ENCODE measurements around the gene SEMA4G.

GRCh38 chr10:100989088-100989487 lies 19.8 kb downstream of the SEMA4G start:
- TF ChIP-seq POLR2A (IDR thresholded peaks at IDR 0.05; ENCODE audit: low read length), result no peak
- no peak for TF ChIP-seq MAZ (IDR thresholded peaks at IDR 0.05; ENCODE audit: borderline replicate concordance, low read depth, low read length)
- TF ChIP-seq POLR2AphosphoS2 (conservative IDR thresholded peaks at IDR 0.05; ENCODE audit: low read length), result no peak
- TF ChIP-seq, protein P1, sequence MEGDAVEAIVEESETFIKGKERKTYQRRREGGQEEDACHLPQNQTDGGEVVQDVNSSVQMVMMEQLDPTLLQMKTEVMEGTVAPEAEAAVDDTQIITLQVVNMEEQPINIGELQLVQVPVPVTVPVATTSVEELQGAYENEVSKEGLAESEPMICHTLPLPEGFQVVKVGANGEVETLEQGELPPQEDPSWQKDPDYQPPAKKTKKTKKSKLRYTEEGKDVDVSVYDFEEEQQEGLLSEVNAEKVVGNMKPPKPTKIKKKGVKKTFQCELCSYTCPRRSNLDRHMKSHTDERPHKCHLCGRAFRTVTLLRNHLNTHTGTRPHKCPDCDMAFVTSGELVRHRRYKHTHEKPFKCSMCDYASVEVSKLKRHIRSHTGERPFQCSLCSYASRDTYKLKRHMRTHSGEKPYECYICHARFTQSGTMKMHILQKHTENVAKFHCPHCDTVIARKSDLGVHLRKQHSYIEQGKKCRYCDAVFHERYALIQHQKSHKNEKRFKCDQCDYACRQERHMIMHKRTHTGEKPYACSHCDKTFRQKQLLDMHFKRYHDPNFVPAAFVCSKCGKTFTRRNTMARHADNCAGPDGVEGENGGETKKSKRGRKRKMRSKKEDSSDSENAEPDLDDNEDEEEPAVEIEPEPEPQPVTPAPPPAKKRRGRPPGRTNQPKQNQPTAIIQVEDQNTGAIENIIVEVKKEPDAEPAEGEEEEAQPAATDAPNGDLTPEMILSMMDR (IDR thresholded peaks at IDR 0.05), result no peak
- TF ChIP-seq, protein P2, sequence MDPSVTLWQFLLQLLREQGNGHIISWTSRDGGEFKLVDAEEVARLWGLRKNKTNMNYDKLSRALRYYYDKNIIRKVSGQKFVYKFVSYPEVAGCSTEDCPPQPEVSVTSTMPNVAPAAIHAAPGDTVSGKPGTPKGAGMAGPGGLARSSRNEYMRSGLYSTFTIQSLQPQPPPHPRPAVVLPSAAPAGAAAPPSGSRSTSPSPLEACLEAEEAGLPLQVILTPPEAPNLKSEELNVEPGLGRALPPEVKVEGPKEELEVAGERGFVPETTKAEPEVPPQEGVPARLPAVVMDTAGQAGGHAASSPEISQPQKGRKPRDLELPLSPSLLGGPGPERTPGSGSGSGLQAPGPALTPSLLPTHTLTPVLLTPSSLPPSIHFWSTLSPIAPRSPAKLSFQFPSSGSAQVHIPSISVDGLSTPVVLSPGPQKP (IDR thresholded peaks at IDR 0.05; ENCODE audit: low read depth, low read length), result no peak
- TF ChIP-seq PHF8 (IDR thresholded peaks at IDR 0.05; ENCODE audit: borderline replicate concordance, low read depth), result no peak
- no peak for TF ChIP-seq SMC3 (IDR thresholded peaks at IDR 0.05)
- no peak for TF ChIP-seq RFX5 (IDR thresholded peaks at IDR 0.05)
- TF ChIP-seq MAX (IDR thresholded peaks at IDR 0.05), result no peak
- TF ChIP-seq TP53 (CRISPR knock-in tag; IDR thresholded peaks at IDR 0.05), result no peak
- TF ChIP-seq KDM5A (IDR thresholded peaks at IDR 0.05), result no peak
- no peak for TF ChIP-seq REST (IDR thresholded peaks at IDR 0.05)
- TF ChIP-seq, protein P3, sequence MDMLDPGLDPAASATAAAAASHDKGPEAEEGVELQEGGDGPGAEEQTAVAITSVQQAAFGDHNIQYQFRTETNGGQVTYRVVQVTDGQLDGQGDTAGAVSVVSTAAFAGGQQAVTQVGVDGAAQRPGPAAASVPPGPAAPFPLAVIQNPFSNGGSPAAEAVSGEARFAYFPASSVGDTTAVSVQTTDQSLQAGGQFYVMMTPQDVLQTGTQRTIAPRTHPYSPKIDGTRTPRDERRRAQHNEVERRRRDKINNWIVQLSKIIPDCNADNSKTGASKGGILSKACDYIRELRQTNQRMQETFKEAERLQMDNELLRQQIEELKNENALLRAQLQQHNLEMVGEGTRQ (IDR thresholded peaks at IDR 0.05), result no peak
- TF ChIP-seq SREBF2 (IDR thresholded peaks at IDR 0.05), result no peak

Measured in A549 (cell line).